Measurements from ENCODE around the gene LMNTD2.

The LMNTD2 gene, protein sequence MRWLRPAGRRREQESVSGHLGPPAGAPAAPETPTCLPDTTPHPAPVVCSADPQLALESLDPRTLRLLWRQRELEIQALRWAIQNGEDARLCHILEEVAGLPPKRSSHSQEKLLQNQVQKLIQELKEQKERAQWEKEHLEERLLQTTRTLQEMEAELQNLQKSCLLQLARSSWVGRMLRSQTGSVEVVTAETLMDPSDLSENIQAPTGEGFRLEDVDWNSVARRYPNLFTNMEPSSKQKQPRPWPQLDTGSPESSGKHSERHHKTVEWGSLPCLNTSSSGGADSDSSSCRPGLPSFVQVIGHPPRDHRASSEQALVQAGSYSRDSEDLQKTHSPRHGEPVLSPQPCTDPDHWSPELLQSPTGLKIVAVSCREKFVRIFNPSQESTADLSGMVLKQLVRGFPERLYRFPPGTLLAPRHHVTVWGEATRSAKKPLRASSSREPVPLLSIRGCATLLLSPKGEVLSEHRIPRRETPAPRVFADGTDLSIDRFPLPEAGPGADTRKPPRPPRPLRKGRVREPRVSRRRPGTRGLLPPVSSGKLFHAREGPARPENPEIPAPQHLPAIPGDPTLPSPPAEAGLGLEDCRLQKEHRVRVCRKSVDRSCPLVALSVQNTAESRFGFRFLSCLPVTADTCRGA

GRCh38 chr11:560305-561147 lies at the start of gene LMNTD2, which contains the start of gene RASSF7:
LMNTD2 (minus strand) TSS chr11:560738; CDS start chr11:560716, 22 bp downstream.
RASSF7 (plus strand) TSS chr11:560970; CDS start chr11:561769, 799 bp downstream.
- peak; percentile 94 for DNase-seq

DNA sequence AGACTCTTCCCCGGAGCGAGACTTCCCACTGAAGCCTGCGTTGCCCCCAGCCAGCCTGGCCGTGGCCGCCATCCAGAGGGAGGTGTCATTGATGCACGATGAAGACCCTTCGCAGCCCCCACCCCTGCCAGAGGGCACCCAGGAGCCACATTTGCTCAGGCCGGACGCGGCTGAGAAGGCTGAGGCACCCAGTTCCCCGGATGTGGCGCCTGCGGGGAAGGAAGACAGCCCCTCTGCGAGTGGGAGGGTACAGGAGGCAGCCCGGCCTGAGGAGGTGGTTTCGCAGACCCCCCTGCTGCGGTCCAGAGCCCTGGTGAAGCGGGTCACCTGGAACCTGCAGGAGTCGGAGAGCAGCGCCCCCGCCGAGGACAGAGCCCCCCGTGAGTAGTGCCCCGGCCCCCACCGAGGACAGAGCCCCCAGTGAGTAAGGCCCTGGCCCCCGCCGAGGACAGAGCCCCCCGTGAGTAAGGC lies 48.8 kb upstream of the LMNTD2 start:
- DNase-seq = no peak

DNA sequence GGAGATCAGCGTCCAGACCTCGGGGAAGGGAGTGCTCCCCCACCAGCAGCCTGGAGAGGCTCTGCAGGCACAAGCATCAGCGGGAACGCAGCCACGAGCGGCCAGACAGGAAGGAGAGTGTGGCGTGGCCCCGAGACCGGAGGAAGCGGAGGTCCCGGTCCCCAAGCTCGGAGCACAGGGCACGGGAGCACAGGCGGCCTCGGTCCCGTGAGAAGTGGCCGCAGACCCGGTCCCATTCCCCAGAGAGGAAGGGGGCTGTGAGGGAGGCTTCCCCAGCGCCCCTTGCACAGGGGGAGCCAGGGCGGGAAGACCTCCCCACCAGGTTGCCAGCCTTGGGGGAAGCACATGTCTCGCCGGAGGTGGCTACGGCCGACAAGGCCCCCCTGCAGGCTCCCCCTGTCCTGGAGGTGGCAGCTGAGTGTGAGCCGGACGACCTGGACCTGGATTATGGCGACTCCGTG lies 48.3 kb upstream of the LMNTD2 start:
- no peak for DNase-seq

- DNase-seq = no peak
Observed at GRCh38 chr11:607971-608659, 47.6 kb upstream of the LMNTD2 start.

- DNase-seq = no peak
Observed at GRCh38 chr11:607020-607780, 46.7 kb upstream of the LMNTD2 start.

DNA sequence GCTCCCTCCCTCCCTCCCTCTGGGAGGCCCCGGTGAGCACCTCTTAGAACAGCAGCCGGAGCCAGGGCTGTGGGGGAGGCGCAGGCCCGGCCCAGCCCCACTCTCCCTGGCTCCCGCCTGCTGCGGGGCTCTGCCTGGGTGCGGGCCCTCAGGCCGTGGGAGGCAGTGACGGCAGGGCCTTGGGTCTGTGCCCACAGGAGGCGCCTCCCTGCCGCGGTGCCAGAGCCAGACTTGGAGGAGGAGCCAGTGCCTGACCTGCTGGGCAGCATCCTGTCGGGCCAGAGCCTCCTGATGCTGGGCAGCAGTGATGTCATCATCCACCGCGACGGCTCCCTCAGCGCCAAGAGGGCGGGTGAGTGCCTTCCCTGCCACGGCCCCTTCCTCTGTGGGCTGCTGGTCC lies 45.7 kb upstream of the LMNTD2 start:
- no peak for DNase-seq

DNA sequence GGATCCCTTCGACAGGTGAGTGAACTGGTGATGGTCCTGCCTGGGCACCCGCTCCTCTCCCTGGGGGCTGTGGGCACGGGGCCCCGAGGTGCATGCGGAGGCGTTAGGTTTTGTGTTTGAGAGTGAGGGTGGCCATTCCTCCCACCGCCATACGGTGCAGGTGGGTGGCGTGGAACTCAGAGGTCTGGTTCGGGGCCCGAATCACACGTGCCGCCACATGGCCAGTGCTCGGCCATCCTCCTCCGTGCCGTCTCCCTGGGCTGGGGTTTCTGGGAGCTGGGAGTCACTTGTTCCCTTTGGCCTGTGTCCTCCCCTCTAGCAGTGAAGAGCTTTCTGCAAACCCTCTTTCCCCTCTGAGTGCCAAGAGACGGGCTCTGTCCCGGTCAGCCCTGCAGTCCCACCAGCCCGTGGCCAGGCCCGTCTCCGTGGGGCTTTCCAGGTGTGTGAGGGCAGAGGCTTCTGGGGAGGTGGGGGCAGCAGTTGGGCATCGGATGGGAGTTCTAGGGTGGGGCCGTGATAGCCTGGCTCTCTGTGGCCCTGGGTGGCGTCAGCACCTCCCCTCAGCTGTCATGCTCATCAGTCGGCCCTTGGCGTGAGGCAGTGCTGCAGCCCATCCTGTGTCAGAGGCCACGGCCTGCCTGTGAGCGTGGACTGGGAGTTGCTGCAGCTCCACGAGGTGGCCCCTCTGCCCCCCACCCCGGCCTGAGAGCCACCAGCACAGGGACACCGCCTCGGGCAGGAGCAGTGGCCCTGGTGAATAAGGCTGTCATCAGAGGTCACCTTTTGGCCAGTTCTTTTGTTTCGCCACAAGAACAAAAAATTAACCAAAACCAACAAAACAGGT lies 45.0 kb upstream of the LMNTD2 start:
- DNase-seq = no peak

DNA sequence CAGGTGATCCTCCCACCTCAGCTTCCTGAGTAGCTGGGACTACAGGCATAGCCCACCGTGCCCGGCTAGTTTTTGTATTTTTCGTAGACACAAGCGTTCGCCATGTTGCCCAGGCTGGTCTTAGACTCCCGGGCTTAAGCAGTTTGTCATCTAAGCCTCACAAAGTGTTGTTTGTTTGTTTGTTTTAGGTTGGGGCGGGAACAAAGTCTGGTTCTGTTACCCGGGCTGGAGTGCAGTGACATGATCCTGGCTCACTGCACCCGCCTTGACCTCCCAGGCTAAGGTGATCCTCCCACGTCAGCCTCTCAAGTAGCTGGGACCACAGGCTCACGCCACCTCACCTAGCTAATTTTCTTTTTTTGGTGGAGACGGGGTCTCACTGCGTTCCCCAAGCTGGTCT lies 42.6 kb upstream of the LMNTD2 start:
- DNase-seq = no peak

GRCh38 chr11:601573-602245 lies 41.2 kb upstream of the LMNTD2 start:
- DNase-seq = no peak

- DNase-seq = no peak
Observed at GRCh38 chr11:598005-598680, 37.6 kb upstream of the LMNTD2 start.

GRCh38 chr11:597166-597725 lies 36.7 kb upstream of the LMNTD2 start:
- DNase-seq = no peak

DNA sequence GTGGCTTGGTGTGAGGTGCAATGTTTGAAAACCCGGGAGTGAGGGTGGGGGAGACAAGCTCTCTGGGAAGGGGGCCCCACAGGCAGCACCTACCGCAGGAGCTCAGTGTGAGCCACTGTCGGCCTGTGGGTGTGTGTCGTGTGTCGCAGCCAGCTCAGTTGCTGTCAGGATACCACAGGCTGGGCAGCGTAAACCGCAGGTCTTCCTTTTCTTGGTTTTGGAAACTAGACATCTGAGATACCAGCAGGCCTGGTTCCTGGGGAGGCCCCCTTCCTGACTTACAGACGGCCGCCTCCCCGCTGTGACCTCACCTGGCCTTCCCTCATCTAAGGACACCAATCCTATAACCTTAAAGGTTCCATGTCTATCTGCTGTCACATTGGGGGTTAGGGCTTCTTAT lies 35.8 kb upstream of the LMNTD2 start:
- DNase-seq = no peak

- DNase-seq = no peak
Observed at GRCh38 chr11:595400-595799, 34.9 kb upstream of the LMNTD2 start.

DNA sequence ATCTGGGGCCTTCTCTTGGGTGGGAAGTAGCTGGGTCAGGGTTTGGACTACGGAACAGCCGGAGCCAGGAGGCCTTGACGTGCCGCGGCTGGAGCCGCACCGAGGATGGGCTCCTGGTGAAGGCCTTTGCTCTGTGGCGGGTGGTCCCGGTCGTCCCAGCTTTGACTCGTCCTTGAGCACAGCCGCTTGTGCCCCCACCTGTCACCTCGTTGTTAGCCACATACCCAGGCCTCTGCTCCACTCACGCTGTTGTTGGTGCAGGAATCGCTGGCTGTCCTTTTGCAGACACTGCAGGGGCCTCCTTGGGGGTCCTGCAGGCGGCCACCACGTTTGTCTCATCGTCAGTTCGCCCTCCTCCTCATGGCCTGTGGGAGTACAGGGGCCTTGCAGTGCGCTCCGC lies 32.8 kb upstream of the LMNTD2 start:
- no peak for DNase-seq

GRCh38 chr11:592918-593317 lies 32.4 kb upstream of the LMNTD2 start:
- DNase-seq = no peak

- DNase-seq = no peak
Observed at GRCh38 chr11:592501-592900, 32.0 kb upstream of the LMNTD2 start.

DNA sequence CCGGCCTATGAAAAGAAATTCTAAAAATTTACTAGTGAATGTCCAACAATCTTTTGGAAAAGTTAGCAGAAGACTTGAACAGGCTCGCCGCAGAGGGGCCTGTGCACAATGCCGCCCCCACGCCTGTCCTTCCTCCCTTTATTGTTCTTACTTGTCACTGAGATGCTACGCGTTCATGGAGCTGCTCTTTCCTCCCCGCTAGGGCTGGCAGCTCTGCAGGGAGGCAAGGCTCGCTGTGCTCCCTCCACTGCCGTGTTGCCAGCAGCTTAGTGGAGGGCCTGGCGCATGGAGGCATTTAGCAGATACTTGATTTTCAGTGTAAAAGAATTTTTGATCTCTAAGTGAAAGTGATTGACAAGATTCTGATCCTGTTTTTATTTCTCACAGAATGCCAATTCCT lies 30.5 kb upstream of the LMNTD2 start:
- no peak for DNase-seq

DNA sequence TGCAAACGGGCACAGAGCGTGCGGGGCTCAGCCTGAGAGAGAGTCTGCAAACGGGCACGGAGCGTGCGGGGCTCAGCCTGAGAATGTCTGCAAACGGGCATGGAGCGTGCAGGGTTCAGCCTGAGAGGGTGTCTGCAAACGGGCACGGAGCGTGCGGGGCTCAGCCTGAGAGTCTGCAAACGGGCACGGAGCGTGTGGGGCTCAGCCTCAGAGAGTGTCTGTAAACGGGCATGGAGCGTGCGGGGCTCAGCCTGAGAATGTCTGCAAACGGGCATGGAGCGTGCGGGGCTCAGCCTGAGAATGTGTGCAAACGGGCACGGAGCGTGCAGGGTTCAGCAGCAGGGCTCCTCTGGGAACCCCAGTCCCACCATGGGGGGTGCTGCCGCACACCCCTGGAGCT lies 29.3 kb upstream of the LMNTD2 start:
- no peak for DNase-seq

DNA sequence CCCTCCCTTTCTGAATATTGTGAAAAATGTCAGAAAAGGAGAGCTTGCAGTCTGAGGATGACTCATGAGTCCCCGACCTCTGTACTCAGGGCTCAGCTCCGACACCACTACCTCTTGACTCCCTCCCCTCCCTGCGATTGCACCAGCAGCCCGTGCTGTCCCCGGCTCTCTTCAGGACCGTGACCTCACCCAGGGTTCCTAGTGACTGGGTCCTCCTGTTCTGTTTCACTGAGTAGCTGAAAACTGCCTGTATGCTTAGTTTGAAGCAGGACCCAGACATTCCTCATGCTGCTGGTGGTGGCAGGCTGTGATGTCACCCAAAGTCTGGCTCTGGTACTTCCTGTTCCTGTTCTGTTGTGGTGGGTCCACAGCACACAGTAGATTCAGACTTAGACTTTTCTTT lies 27.4 kb upstream of the LMNTD2 start:
- peak; percentile 21 for DNase-seq
